Tibial nerve (tissue), 4 donors: Measurements from ENCODE around the gene SLC2A5.

Experiments used
- EP300 ChIP-seq, 2 donors: sonication (generic); formaldehyde crosslinking; IDR thresholded peaks; one replicate each; pipeline ENCODE4 v1.6.1; 2017; ENCODE audit warnings: antibody characterized with exemption in 2 of 2, mild to moderate bottlenecking in 1 of 2
- POLR2A ChIP-seq, 2 donors: fragments of 450-650 bp; IDR thresholded peaks; one replicate each; pipeline ENCODE4 v1.6.1; 2017; ENCODE audit warnings: antibody characterized with exemption in 2 of 2, mild to moderate bottlenecking in 2 of 2, moderate library complexity in 2 of 2
- TF ChIP-seq, protein P1 (sequence below), 5 experiments: fragments of 200-600 bp in 3 of 5; fragments of 450-650 bp in 2 of 5; sonication (generic) in 3 of 5; IDR thresholded peaks; one replicate each; pipeline ENCODE4 v1.5.1; 2016 to 2019; ENCODE audit warnings: antibody characterized with exemption in 5 of 5, mild to moderate bottlenecking in 3 of 5, moderate library complexity in 2 of 5

DNA sequence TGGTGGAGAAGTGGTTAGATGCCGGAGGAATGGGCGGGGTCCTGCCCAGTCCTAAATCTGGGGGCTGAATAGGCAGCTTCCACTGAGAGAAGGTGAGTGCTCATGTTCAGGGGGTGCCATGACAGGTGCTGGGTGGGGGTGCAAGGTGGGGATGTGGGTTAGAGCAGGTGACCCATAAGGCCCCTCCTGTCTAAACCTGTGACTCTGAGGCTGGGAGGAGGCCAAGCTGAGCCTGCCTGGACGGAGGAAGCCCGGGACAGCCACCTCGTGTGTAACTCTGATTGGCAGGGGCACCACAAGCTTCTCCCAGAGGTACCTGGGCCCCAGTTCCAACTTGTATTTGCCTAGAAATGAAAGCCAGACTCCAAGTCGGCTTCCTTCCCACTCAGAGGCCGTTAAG lies 48.8 kb upstream of the SLC2A5 start:
- TF ChIP-seq, protein P1, sequence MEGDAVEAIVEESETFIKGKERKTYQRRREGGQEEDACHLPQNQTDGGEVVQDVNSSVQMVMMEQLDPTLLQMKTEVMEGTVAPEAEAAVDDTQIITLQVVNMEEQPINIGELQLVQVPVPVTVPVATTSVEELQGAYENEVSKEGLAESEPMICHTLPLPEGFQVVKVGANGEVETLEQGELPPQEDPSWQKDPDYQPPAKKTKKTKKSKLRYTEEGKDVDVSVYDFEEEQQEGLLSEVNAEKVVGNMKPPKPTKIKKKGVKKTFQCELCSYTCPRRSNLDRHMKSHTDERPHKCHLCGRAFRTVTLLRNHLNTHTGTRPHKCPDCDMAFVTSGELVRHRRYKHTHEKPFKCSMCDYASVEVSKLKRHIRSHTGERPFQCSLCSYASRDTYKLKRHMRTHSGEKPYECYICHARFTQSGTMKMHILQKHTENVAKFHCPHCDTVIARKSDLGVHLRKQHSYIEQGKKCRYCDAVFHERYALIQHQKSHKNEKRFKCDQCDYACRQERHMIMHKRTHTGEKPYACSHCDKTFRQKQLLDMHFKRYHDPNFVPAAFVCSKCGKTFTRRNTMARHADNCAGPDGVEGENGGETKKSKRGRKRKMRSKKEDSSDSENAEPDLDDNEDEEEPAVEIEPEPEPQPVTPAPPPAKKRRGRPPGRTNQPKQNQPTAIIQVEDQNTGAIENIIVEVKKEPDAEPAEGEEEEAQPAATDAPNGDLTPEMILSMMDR (IDR thresholded peaks at IDR 0.05), result no peak
- TF ChIP-seq POLR2A (IDR thresholded peaks at IDR 0.05) (no peak), EP300 (IDR thresholded peaks at IDR 0.05) (no peak)
